Superior temporal gyrus (tissue), 1 donor: ENCODE measurements around the gene PPP1R3G.
A peak's percentile ranks its signal among the peaks of the same experiment; 100 is the strongest.
"Not testable (repeated sequence)": the region's sequence is repeated elsewhere in the genome, so short reads cannot be mapped to it uniquely, and the experiment has no call there.

Experiments
- DNase-seq: peaks from one replicate; pipeline ENCODE4 v3.0.0-alpha.2; 2016; ENCODE audit errors: extremely low spot score

The PPP1R3G gene

DNA sequence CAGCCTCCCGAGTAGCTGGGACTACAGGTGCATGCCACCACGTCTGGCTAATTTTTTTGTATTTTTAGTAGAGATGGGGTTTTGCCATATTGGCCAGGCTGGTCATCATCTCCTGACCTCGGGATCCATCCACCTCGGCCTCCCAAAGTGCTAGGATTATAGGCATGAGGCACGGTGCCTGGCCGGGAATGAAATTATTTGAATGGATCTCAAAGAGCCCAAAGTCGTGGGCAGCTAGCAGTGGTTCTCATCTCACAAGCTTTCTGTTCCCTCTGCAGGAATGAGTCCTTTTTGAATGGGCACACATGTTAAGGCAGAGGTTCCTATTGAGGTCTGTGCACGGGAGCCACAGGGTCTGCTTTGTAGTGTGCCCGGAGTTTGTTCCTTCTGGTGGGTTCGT is 34.9 kb downstream of the PPP1R3G start:
- no peak for DNase-seq

- not testable (repeated sequence) for DNase-seq
Observed at GRCh38 chr6:5120543-5120942, 35.4 kb downstream of the PPP1R3G start.

- no peak for DNase-seq
Observed at GRCh38 chr6:5121479-5121878, 36.3 kb downstream of the PPP1R3G start.

- DNase-seq, result no peak
Observed at GRCh38 chr6:5121956-5122355, 36.8 kb downstream of the PPP1R3G start.

GRCh38 chr6:5122504-5123112 is 37.5 kb downstream of the PPP1R3G start:
- no peak for DNase-seq

GRCh38 chr6:5123296-5124143 is 38.4 kb downstream of the PPP1R3G start:
- no peak for DNase-seq

GRCh38 chr6:5124526-5124925 is 39.4 kb downstream of the PPP1R3G start:
- DNase-seq, result no peak

- no peak for DNase-seq
Observed at GRCh38 chr6:5125152-5126006, 40.2 kb downstream of the PPP1R3G start.

DNA sequence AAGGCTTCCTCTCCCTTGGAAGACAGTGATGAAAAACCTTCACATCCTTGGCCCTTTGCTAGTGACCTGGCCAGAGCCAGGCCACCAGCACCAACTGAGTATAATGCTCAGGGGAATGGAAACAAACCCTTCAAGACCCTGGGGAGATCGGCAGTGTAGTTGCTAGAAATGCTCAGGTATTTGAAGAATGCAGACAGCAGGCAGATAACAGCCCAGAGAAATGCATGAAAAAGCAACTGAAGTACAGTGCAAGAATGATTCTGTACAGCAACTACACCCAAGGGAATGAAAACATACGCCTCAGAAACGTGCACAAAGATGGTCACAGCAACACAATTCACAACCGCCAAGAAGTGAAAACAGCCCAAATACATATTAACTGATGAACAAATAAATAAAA is 41.1 kb downstream of the PPP1R3G start:
- DNase-seq, result no peak

- DNase-seq, result no peak
Observed at GRCh38 chr6:5127106-5127687, 42.1 kb downstream of the PPP1R3G start.

- no peak for DNase-seq
Observed at GRCh38 chr6:5128351-5128750, 43.2 kb downstream of the PPP1R3G start.

DNA sequence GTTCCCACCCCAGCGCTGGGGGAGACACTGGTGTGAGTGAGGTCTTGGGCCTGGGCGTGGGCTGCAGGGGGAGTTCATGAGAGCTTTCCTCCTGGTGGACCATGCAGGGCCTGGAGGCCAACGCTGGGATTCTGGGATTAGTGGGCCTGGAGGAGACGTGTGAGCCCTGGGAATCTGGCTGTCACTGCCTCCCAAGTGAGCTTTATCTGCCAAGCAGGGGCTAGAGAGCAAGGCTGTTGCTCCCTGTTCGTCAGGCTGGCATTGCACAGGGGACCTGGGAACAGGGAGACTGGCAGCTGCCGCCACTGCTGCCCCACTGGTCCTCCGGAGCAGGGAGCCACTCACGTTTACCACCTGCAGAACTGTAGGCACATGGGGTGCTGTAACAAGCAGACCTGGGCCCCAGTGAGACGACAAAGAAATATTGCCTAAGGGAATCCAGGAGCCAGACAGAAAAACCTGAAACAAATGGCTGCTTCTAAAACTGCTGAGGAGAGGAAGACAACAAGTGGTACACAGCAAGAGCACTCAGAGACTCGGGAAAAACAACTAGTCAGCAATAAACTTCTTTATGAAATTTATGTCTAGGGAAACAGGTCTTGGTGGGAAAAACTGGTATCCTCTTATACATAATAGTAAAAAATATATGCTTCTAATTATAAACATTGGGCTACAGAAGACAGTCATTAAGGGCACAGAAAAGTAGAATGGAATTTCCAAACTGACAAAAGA is 45.2 kb downstream of the PPP1R3G start:
- DNase-seq, result no peak

GRCh38 chr6:5132731-5133130 is 47.6 kb downstream of the PPP1R3G start:
- DNase-seq, result peak; percentile 75

GRCh38 chr6:5133943-5134342 is 48.8 kb downstream of the PPP1R3G start:
- no peak for DNase-seq

GRCh38 chr6:5135788-5136376 is 50.7 kb downstream of the PPP1R3G start:
- DNase-seq, result peak; percentile 29

- no peak for DNase-seq
Observed at GRCh38 chr6:5136851-5137250, 51.7 kb downstream of the PPP1R3G start.
